ENCODE data around the gene LY6G5C. TPM values are rescaled to one million over a fixed set of nuclear protein-coding genes. Genes with fewer than 3 reads are reported as not detected.
A peak's percentile ranks its signal among the peaks of the same experiment; 100 is the strongest.

Gene LY6G5C
- total and polyA plus RNA-seq, 2 of the 13 experiments (the other 11 are each of a cell fraction or from before 2014, with no cell fraction given): 0.33 to 0.55 TPM

- TF ChIP-seq, protein P1, sequence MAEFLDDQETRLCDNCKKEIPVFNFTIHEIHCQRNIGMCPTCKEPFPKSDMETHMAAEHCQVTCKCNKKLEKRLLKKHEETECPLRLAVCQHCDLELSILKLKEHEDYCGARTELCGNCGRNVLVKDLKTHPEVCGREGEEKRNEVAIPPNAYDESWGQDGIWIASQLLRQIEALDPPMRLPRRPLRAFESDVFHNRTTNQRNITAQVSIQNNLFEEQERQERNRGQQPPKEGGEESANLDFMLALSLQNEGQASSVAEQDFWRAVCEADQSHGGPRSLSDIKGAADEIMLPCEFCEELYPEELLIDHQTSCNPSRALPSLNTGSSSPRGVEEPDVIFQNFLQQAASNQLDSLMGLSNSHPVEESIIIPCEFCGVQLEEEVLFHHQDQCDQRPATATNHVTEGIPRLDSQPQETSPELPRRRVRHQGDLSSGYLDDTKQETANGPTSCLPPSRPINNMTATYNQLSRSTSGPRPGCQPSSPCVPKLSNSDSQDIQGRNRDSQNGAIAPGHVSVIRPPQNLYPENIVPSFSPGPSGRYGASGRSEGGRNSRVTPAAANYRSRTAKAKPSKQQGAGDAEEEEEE (CRISPR knock-in tag; IDR thresholded peaks at IDR 0.05; ENCODE audit: borderline replicate concordance): no peak
- TF ChIP-seq ZBTB21 (CRISPR knock-in tag; IDR thresholded peaks at IDR 0.05): no peak
- no peak for TF ChIP-seq ZSCAN25 (CRISPR knock-in tag; IDR thresholded peaks at IDR 0.05)
- TF ChIP-seq ZBTB42 (CRISPR knock-in tag; IDR thresholded peaks at IDR 0.05): no peak
- TF ChIP-seq, protein P2, sequence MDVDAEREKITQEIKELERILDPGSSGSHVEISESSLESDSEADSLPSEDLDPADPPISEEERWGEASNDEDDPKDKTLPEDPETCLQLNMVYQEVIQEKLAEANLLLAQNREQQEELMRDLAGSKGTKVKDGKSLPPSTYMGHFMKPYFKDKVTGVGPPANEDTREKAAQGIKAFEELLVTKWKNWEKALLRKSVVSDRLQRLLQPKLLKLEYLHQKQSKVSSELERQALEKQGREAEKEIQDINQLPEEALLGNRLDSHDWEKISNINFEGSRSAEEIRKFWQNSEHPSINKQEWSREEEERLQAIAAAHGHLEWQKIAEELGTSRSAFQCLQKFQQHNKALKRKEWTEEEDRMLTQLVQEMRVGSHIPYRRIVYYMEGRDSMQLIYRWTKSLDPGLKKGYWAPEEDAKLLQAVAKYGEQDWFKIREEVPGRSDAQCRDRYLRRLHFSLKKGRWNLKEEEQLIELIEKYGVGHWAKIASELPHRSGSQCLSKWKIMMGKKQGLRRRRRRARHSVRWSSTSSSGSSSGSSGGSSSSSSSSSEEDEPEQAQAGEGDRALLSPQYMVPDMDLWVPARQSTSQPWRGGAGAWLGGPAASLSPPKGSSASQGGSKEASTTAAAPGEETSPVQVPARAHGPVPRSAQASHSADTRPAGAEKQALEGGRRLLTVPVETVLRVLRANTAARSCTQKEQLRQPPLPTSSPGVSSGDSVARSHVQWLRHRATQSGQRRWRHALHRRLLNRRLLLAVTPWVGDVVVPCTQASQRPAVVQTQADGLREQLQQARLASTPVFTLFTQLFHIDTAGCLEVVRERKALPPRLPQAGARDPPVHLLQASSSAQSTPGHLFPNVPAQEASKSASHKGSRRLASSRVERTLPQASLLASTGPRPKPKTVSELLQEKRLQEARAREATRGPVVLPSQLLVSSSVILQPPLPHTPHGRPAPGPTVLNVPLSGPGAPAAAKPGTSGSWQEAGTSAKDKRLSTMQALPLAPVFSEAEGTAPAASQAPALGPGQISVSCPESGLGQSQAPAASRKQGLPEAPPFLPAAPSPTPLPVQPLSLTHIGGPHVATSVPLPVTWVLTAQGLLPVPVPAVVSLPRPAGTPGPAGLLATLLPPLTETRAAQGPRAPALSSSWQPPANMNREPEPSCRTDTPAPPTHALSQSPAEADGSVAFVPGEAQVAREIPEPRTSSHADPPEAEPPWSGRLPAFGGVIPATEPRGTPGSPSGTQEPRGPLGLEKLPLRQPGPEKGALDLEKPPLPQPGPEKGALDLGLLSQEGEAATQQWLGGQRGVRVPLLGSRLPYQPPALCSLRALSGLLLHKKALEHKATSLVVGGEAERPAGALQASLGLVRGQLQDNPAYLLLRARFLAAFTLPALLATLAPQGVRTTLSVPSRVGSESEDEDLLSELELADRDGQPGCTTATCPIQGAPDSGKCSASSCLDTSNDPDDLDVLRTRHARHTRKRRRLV (CRISPR knock-in tag; IDR thresholded peaks at IDR 0.05): no peak; the same call in 1 of the 2 replicates
- TF ChIP-seq HDAC1 (CRISPR knock-in tag; IDR thresholded peaks at IDR 0.05): peak; percentile 13
- TF ChIP-seq DR1 (CRISPR knock-in tag; IDR thresholded peaks at IDR 0.05): no peak
- TF ChIP-seq RARG (CRISPR knock-in tag; IDR thresholded peaks at IDR 0.05; ENCODE audit: low read depth): no peak
- TF ChIP-seq PITX1 (CRISPR knock-in tag; IDR thresholded peaks at IDR 0.05): peak; percentile 25; the same call in 1 of the 2 replicates
- TF ChIP-seq ZSCAN31 (CRISPR knock-in tag; IDR thresholded peaks at IDR 0.05; ENCODE audit: low read depth): no peak; the same call in 1 of the 2 replicates
Measured at GRCh38 chr6:31652925-31653724, 27.7 kb downstream of the LY6G5C start (continued).
